CD4-positive, alpha-beta T cell (primary cell): ENCODE measurements around the gene POU2F3. TPM values are rescaled to one million over a fixed set of nuclear protein-coding genes. Genes with fewer than 3 reads are reported as not detected.

Source experiments
- ATAC-seq: fragments of 200-7000 bp; cut with Tn5 transposase; one replicate; pipeline ENCODE4 v1.10.0; 2022; ENCODE audit warnings: mild to moderate bottlenecking; ENCODE audit not compliant: poor library complexity
- CTCF ChIA-PET: fragments of 350-600 bp; sonication (Branson Sonifier 250); formaldehyde crosslinking; loops from one replicate; lab custom pipeline; 2021; ENCODE audit warnings: antibody characterized with exemption, inconsistent platforms; lab: Charles Lee
- POLR2A ChIA-PET: fragments of 350-600 bp; sonication (Branson Sonifier 250); formaldehyde crosslinking; loops from one replicate; lab custom pipeline; 2021; ENCODE audit warnings: antibody characterized with exemption, inconsistent platforms; lab: Charles Lee
- DNase-seq, 14 experiments: peaks; one replicate each; pipeline ENCODE4 v3.0.0-alpha.2; 2013 to 2020; ENCODE audit warnings: mixed read lengths in 2 of 14
- H3K27ac ChIP-seq, 2 donors: one replicate each; pipeline versions ENCODE4 v1.5.1 to v1.7.0; 2013; ENCODE audit warnings: low read length in 2 of 2, low read depth in 1 of 2, mild to moderate bottlenecking in 1 of 2
- H3K27me3 ChIP-seq, 2 experiments: 1 replicate in 1 of 2; 2 replicates in 1 of 2; pipeline versions ENCODE4 v1.6.1 to v1.7.0; 2013; ENCODE audit warnings: low read length in 2 of 2, control low read depth in 1 of 2, mild to moderate bottlenecking in 1 of 2, moderate library complexity in 1 of 2; ENCODE audit not compliant: insufficient read depth in 2 of 2, control insufficient read depth in 1 of 2
- H3K36me3 ChIP-seq: one replicate; pipeline ENCODE4 v1.6.1; 2013; ENCODE audit warnings: low read length, control low read depth; ENCODE audit not compliant: insufficient read depth
- H3K4me1 ChIP-seq: one replicate; pipeline ENCODE4 v1.6.1; 2013; ENCODE audit warnings: low read length, control low read depth; ENCODE audit not compliant: insufficient read depth
- H3K4me3 ChIP-seq: one replicate; pipeline ENCODE4 v1.5.1; 2013; ENCODE audit warnings: mild to moderate bottlenecking, low read length, moderate library complexity
- H3K9me3 ChIP-seq, 2 experiments: 1 replicate in 1 of 2; 2 replicates in 1 of 2; pipeline versions ENCODE4 v1.6.1 to v1.7.0; 2013; ENCODE audit warnings: low read length in 2 of 2, mild to moderate bottlenecking in 2 of 2, control low read depth in 1 of 2, moderate library complexity in 1 of 2; ENCODE audit not compliant: control insufficient read depth in 1 of 2, insufficient read depth in 1 of 2
- H3K27ac Mint-ChIP-seq: one replicate; pipeline ENCODE4 v1.8.0; 2020; ENCODE audit warnings: mixed read lengths
- H3K27me3 Mint-ChIP-seq: one replicate; pipeline ENCODE4 v1.8.0; 2021; ENCODE audit warnings: mixed read lengths
- H3K36me3 Mint-ChIP-seq: one replicate; pipeline ENCODE4 v1.8.0; 2021; ENCODE audit warnings: low read depth, mixed read lengths
- H3K4me1 Mint-ChIP-seq: one replicate; pipeline ENCODE4 v1.8.0; 2021; ENCODE audit warnings: low read depth, mixed read lengths
- H3K4me3 Mint-ChIP-seq: one replicate; pipeline ENCODE4 v1.8.0; 2020; ENCODE audit warnings: mild to moderate bottlenecking, mixed read lengths
- H3K9me3 Mint-ChIP-seq: one replicate; pipeline ENCODE4 v1.8.0; 2020; ENCODE audit warnings: mixed read lengths
- CTCF ChIP-seq: fragments of 200-600 bp; IDR thresholded peaks from one replicate; pipeline ENCODE4 v1.8.0; 2022; ENCODE audit warnings: antibody characterized with exemption, mild to moderate bottlenecking
- intact Hi-C, 2 experiments: fragments of 100-400 bp; cut with DNase I in 1 of 2; cut with micrococcal nuclease in 1 of 2; formaldehyde crosslinking; loops; one replicate each; pipeline versions ENCODE4 v1.15.1 to v1.9.0; 2023 to 2025; cut with DNase I, micrococcal nuclease
- total RNA-seq, 174 experiments: library from RNA in 2 of 174; stranded (reverse) in 2 of 174; gene quantifications; one replicate each; pipeline ENCODE4 v1.2.3 and lab custom pipeline; 2021 to 2026

Gene POU2F3
- total RNA-seq, 2 experiments from 2014 or later = not detected

DNA sequence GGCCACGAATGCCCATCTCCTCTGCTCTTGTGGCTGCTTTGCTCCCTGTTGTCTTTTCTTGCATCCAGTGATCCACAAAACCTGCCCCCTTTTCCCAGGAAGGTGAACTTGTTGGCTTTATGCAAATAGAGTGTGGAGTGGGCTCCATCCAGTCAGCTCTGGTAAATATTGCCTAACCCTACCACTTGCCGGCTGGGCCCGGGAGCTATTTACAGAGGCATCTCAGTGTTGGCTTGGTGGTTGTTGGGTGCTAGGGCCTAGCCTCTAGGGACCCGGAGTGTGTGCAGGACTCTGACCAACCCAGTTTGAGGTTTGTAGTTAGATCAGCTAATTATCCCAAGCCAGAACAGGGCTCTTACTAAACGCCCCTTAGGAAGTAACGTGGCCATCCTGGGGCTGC, 44.3 kb downstream of the POU2F3 start:
- no peak for TF ChIP-seq CTCF
- DNase-seq = no peak
- peaks cover 0 to 3% of the 10 kb centered on the region in 2 experiments for H3K27me3 ChIP-seq
- H3K27me3 Mint-ChIP-seq = peaks cover 9% of the 10 kb centered on the region
- intact Hi-C loops = no loop called here
- no peaks in the 10 kb centered on the region for H3K4me1 Mint-ChIP-seq
- no peak overlapping the region for H3K4me3 ChIP-seq
- no peak overlapping the region for H3K27ac ChIP-seq
- no peaks in the 10 kb centered on the region for H3K4me1 ChIP-seq
- no peaks in the 10 kb centered on the region for H3K36me3 Mint-ChIP-seq
- no peak overlapping the region for H3K4me3 Mint-ChIP-seq
- no peaks in the 10 kb centered on the region for H3K9me3 ChIP-seq
- POLR2A ChIA-PET = no interaction called here
- ATAC-seq = no peak
- H3K9me3 Mint-ChIP-seq = no peaks in the 10 kb centered on the region
- CTCF ChIA-PET = no interaction called here
- no peaks in the 10 kb centered on the region for H3K36me3 ChIP-seq
- no peak overlapping the region for H3K27ac Mint-ChIP-seq

- ATAC-seq (no peak), DNase-seq (no peak)
- Histone ChIP-seq H3K4me1 (no peaks in the 10 kb centered on the region), H3K4me3 (no peak overlapping the region), H3K9me3 (no peaks in the 10 kb centered on the region), H3K36me3 (no peaks in the 10 kb centered on the region), H3K27ac (no peak overlapping the region), H3K27me3 (peaks cover 0 to 12% of the 10 kb centered on the region in 2 experiments)
- Mint-ChIP-seq H3K4me1 (no peaks in the 10 kb centered on the region), H3K4me3 (no peak overlapping the region), H3K36me3 (no peaks in the 10 kb centered on the region), H3K27ac (no peak overlapping the region), H3K9me3 (no peaks in the 10 kb centered on the region), H3K27me3 (peaks cover 12% of the 10 kb centered on the region)
- ChIA-PET POLR2A (no interaction called here), CTCF (no interaction called here)
- intact Hi-C loops = no loop called here
- no peak for TF ChIP-seq CTCF
These were observed 45.3 kb downstream of the POU2F3 start for GRCh38 chr11:120285256-120285655.

GRCh38 chr11:120288021-120288420, 48.1 kb downstream of the POU2F3 start:
- CTCF ChIA-PET = interaction anchor here (0.6 to 2.6 kb wide), 2 partner anchors 15 to 82 kb away, joined by 3 to 9 read pairs; no protein-coding TSS in a partner anchor
- intact Hi-C loops = no loop called here

More at GRCh38 chr11:120288021-120288420, 48.1 kb downstream of the POU2F3 start:
- H3K27me3 Mint-ChIP-seq = peaks cover 13% of the 10 kb centered on the region
- H3K4me3 ChIP-seq = no peak overlapping the region
- DNase-seq (no peak), ATAC-seq (no peak)
- no peaks in the 10 kb centered on the region for H3K9me3 ChIP-seq
- H3K4me3 Mint-ChIP-seq = no peak overlapping the region
- no peaks in the 10 kb centered on the region for H3K36me3 Mint-ChIP-seq
- no peaks in the 10 kb centered on the region for H3K4me1 Mint-ChIP-seq
- H3K9me3 Mint-ChIP-seq = no peaks in the 10 kb centered on the region
- peaks cover 0 to 19% of the 10 kb centered on the region in 2 experiments for H3K27me3 ChIP-seq
- no peak overlapping the region for H3K27ac Mint-ChIP-seq
- no peak overlapping the region for H3K27ac ChIP-seq
- H3K36me3 ChIP-seq = no peaks in the 10 kb centered on the region
- no peaks in the 10 kb centered on the region for H3K4me1 ChIP-seq
- POLR2A ChIA-PET = interaction anchor here (1.1 kb wide), 1 partner anchor 15 kb away, joined by 3 read pairs; no protein-coding TSS in a partner anchor
- TF ChIP-seq CTCF = no peak
